Stimulated activated CD4-positive, alpha-beta T cell treated with anti-CD3 and anti-CD28 coated beads, Interleukin-1b, Interleukin-23, amount 100 ng/mL, for 24 hours (primary cell): ENCODE measurements around the gene CCKAR.
"Not testable (repeated sequence)": the region's sequence is repeated elsewhere in the genome, so short reads cannot be mapped to it uniquely, and the experiment has no call there.

Experiments used
- DNase-seq, 4 experiments: peaks; one replicate each; pipeline ENCODE4 v3.0.0-alpha.2; 2020; ENCODE audit warnings: low read depth in 4 of 4, low spot score in 1 of 4

CCKAR gene, protein sequence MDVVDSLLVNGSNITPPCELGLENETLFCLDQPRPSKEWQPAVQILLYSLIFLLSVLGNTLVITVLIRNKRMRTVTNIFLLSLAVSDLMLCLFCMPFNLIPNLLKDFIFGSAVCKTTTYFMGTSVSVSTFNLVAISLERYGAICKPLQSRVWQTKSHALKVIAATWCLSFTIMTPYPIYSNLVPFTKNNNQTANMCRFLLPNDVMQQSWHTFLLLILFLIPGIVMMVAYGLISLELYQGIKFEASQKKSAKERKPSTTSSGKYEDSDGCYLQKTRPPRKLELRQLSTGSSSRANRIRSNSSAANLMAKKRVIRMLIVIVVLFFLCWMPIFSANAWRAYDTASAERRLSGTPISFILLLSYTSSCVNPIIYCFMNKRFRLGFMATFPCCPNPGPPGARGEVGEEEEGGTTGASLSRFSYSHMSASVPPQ

GRCh38 chr4:26490111-26490959, at the start of gene CCKAR:
Gene CCKAR, minus strand, starts transcription at chr4:26490484. Its CDS starts 217 bp downstream, at chr4:26490267.
- DNase-seq, result no peak

GRCh38 chr4:26533685-26534084, 43.4 kb upstream of the CCKAR start:
- DNase-seq, result no peak

DNA sequence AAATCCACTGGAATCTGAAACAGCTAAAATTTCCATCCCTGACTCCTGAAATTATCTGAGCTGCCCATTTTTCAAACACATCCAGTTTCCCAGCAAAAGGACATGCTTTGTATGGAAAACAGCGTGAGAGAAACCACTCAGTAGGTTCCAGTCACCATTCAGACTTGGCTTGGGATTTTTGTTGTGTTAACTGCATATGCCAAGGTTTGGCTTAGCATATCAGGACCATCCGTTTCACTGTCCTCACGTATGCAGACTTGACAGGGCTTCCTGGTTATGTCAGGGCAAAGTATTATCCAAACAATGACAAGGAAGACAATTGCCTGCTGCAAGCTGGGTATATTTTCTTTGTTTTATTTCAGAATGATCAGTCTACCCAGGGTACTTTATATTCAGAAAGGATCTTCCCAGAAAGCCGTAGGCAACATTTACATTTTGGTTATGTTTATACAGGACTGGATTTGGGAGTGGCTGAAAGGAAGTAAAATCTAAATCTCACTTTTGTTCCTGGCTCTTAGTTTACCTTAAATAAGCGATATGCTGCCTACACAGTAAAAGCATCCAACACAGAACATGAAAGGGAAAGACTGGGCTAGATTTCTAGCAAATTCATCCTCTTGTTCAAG, 41.3 kb upstream of the CCKAR start:
- no peak for DNase-seq

GRCh38 chr4:26530099-26530498, 39.8 kb upstream of the CCKAR start:
- DNase-seq, result no peak

GRCh38 chr4:26529479-26529878, 39.2 kb upstream of the CCKAR start:
- DNase-seq, result no peak

GRCh38 chr4:26525771-26526150, 35.5 kb upstream of the CCKAR start:
- DNase-seq, result no peak

GRCh38 chr4:26525136-26525770, 35.0 kb upstream of the CCKAR start:
- DNase-seq, result no peak

DNA sequence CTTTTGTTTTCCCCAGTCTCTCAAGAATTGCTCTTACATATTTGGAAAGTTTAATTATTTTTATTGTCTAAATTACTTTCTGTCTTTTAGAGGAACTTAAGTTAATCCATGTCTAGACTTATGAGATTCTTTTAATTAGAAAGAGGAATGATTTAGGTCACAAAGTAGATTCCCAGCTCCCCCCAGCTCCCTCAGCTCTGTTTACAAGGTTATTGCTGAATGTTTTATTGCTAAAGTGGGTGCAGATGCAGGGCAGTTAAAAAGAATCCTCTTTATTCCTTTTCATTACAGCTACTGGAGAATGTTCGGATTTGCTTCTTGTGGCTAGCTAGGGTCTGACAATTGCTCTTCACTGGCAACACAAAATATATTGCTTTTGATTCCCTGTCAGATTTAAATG, 33.7 kb upstream of the CCKAR start:
- DNase-seq, result no peak

- no peak for DNase-seq
Measured at GRCh38 chr4:26522478-26522877, 32.2 kb upstream of the CCKAR start.

DNA sequence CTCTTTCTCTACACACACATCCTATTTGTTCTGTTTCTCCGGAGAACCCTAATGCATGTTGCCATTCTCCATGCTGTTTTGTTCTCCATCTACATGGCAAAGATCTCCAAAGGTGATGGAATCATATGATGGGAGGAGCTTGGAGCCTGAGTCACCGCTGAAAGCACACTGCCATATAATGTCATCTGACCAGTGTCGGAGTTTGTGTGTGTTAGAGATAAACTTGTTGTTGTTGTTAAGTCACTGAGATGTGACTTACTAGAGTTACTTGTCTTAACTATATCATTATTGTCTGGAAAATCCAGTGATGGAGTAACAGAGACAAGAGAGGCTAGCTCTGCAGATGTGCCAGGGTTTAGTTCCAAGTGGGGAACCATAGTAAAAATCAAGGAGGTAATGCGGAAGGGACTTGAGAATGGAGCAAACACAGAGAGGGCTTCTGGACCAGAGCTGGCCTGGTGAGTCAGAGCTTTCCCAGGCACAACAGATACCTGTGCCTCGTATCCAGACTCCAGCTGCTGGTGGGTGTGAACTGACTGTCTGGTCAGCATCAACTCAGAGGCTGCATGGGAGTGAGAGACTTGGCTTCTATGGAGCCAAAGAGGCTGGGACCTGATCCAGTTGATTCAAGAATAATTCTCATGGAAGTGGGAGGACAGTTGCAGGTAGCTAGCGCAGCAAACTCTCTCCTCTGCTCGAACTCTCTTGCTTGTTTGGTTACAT, 30.6 kb upstream of the CCKAR start:
- no peak for DNase-seq

DNA sequence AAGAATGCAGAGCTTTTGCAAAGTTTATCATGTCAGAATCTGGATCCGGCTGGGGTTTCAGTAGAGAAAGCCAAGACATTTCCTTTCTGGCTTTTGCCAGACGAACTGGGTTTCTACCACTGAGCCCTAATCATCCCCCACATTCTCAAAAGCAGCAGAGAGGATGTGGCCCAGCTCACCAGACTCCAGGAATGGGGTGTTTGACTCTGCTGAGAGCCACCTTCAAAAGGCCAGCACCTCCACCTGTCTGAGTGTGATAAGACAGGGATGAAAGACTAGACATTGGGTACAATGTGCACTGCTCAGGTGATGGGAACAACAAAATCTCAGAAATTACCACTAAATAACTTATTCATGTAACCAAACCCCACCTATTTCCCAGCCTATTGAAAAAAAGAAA, 25.7 kb upstream of the CCKAR start:
- no peak for DNase-seq

- no peak for DNase-seq
Measured at GRCh38 chr4:26510334-26510964, 20.2 kb upstream of the CCKAR start.

- no peak for DNase-seq
Measured at GRCh38 chr4:26509681-26510333, 19.5 kb upstream of the CCKAR start.

DNA sequence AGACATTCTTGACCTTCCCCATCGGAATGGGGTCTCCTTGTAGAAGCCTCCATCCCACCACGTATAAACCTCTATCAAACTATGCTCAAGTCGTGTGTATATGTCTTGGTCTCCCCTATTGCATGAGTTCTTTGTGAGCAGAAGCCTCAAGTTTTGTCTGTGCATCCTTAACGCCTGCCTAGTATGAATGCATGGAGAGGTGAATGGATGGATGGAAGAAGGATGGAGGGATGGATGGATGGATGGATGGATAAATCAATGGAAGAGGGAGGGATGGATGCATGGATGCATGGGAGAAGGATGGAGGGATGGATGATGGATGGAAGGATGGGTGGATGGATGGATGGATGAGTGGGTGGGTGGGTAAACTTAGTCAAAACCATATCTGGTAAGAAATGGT, 17.0 kb upstream of the CCKAR start:
- DNase-seq, result no peak

- no peak for DNase-seq
Measured at GRCh38 chr4:26503844-26504243, 13.6 kb upstream of the CCKAR start.

DNA sequence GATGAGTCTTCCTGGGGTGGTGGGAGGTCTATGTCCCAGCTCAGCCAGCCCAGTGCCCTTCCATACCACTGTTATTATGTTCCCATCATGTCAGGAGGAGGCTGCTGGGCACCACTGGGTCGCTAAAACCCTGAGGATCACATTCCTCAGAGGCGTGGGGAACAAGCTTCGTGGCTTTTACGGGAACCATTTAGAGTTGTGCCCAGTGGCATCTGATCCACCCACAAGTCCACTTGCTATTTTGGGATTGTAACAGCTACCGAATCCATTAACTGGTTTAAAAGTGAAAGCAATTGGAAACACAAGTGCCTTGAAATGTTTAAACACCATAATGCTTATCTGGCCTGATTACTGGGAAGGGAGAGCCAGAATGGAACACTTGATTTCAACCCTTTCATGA, 13.1 kb upstream of the CCKAR start:
- DNase-seq, result no peak

DNA sequence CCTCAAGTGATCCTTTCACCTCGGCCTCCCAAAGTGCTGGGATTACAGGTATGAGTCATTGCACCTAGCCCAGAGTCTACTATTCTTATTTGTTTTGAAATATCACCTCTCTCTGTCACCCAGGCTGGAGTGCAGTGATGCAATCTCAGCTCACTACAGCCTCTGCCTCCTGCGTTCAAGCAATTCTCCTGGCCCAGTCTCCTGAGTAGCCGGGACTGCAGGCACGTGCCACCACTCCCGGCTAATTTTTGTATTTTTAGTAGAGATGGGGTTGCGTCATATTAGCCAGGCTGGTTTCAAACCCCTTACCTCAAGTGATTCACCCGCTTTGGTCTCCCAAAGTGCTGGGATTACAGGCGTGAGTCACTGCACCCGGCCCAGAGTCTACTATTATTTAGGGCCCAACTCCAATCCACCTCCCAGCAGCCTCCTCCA, 10.3 kb upstream of the CCKAR start:
- DNase-seq, result not testable (repeated sequence)

DNA sequence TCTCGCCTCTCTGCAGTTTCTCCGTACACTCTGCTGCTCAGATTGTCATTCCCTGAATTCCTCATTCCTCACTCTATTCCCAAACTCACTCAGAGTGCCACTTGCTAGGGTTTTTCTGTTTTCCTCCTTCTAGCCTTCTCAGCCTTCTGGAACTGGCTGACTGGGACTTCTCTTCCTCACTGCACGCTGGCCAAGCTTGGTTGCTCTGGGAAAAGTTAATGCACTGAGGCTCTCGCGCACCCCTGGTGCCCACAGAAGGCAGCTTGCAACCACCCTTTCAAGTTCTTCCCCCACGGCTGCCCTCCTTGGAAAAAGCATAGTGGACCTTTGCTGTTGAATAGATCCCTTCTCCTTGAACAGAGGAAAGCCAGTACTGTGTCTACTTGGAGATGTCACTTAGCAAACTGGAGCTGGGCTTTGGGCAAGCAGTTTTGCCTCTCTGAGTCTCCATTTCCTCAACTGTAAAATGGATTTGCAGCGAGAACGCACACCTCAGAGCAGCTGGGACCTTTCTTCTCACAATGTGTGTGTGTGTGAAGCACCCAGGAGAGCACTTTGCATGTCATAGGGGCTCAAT, 6.0 kb upstream of the CCKAR start:
- no peak for DNase-seq

- DNase-seq, result no peak
Measured at GRCh38 chr4:26493461-26493860, 3.2 kb upstream of the CCKAR start.
